Neural cell (in vitro differentiated cells): ENCODE data around the gene SPCS3. TPM values are rescaled to one million over a fixed set of nuclear protein-coding genes. Genes with fewer than 3 reads are reported as not detected.

ENCODE experiments used
- H2AFZ ChIP-seq: fragments of 200-600, 300-800 bp; sonication (generic), shearing (Covaris generic); 2 replicates; pipeline ENCODE4 v1.6.0; 2014; ENCODE audit warnings: low read depth, mild to moderate bottlenecking, antibody characterized with exemption, low read length, moderate library complexity
- H3F3A ChIP-seq: fragments of 200-600 bp; shearing (Covaris generic); 2 replicates; pipeline ENCODE4 v1.6.1; 2016; ENCODE audit warnings: mild to moderate bottlenecking, moderate library complexity, mixed read lengths, antibody characterized with exemption, low read length; ENCODE audit not compliant: insufficient read depth, poor library complexity, severe bottlenecking
- H3K27ac ChIP-seq: fragments of 200-600, 300-800 bp; sonication (generic), shearing (Covaris generic); 2 replicates; pipeline ENCODE4 v1.5.1; 2014; ENCODE audit warnings: mild to moderate bottlenecking, low read length, moderate library complexity
- H3K27me3 ChIP-seq: fragments of 300-800, 200-600 bp; sonication (generic), shearing (Covaris generic); 2 replicates; pipeline ENCODE4 v1.6.0; 2014; ENCODE audit warnings: mild to moderate bottlenecking, low read depth, low read length, moderate library complexity; ENCODE audit not compliant: insufficient read depth
- H3K36me3 ChIP-seq: fragments of 300-800, 200-600 bp; sonication (generic), shearing (Covaris generic); 2 replicates; pipeline ENCODE4 v1.5.1; 2014; ENCODE audit warnings: mild to moderate bottlenecking, antibody characterized with exemption, low read length, moderate library complexity; ENCODE audit not compliant: insufficient read depth
- H3K4me2 ChIP-seq: fragments of 300-800, 200-600 bp; sonication (generic), shearing (Covaris generic); 2 replicates; pipeline ENCODE4 v1.6.0; 2014; ENCODE audit warnings: mild to moderate bottlenecking, low read length
- H3K4me3 ChIP-seq: fragments of 300-800, 200-600 bp; sonication (generic), shearing (Covaris generic); 2 replicates; pipeline ENCODE4 v1.5.1; 2014; ENCODE audit warnings: mild to moderate bottlenecking, low read length, moderate library complexity
- H3K79me2 ChIP-seq: fragments of 200-600 bp; shearing (Covaris generic); replicated peaks from 2 replicates; pipeline ENCODE4 v1.6.0; 2014; ENCODE audit warnings: mild to moderate bottlenecking, low read length, moderate library complexity; ENCODE audit not compliant: insufficient read depth
- H3K9ac ChIP-seq: fragments of 300-800, 200-600 bp; sonication (generic), shearing (Covaris generic); 2 replicates; pipeline ENCODE4 v1.6.1; 2016; ENCODE audit warnings: mild to moderate bottlenecking, low read length, mixed read lengths
- H3K9me2 ChIP-seq: fragments of 200-600 bp; shearing (Covaris generic); 2 replicates; pipeline ENCODE4 v1.6.1; 2016; ENCODE audit warnings: mild to moderate bottlenecking, low read length, mixed read lengths; ENCODE audit not compliant: insufficient read depth
- H3K9me3 ChIP-seq: fragments of 200-600, 300-800 bp; sonication (generic), shearing (Covaris generic); 2 replicates; pipeline ENCODE4 v1.6.1; 2016; ENCODE audit warnings: mild to moderate bottlenecking, mixed run types, low read length, moderate library complexity, mixed read lengths
- H4K20me1 ChIP-seq: fragments of 200-600 bp; shearing (Covaris generic); 2 replicates; pipeline ENCODE4 v1.6.1; 2016; ENCODE audit warnings: mild to moderate bottlenecking, mixed run types; ENCODE audit not compliant: insufficient read depth
- CTCF ChIP-seq: fragments of 450-650 bp; IDR thresholded peaks from 2 replicates; pipeline ENCODE4 v1.5.1; 2014; ENCODE audit warnings: antibody characterized with exemption, mild to moderate bottlenecking, moderate library complexity; ENCODE audit not compliant: poor library complexity, severe bottlenecking
- EZH2 ChIP-seq: fragments of 200-600, 300-800 bp; shearing (Covaris generic), sonication (generic); IDR thresholded peaks from 2 replicates; pipeline ENCODE4 v1.6.1; 2014; ENCODE audit warnings: antibody characterized with exemption, low read length, borderline replicate concordance, mild to moderate bottlenecking; ENCODE audit not compliant: insufficient read depth, poor library complexity, severe bottlenecking
- MXI1 ChIP-seq: fragments of 450-650 bp; conservative IDR thresholded peaks from 2 replicates; pipeline ENCODE4 v1.6.1; 2014; ENCODE audit warnings: antibody characterized with exemption, mild to moderate bottlenecking; ENCODE audit not compliant: poor library complexity, severe bottlenecking
- POLR2AphosphoS5 ChIP-seq: IDR thresholded peaks from 2 replicates; pipeline ENCODE4 v1.6.1; 2012
- RAD21 ChIP-seq: fragments of 450-650 bp; conservative IDR thresholded peaks from 2 replicates; pipeline ENCODE4 v1.6.1; 2014; ENCODE audit warnings: antibody characterized with exemption, mild to moderate bottlenecking, moderate library complexity
- REST ChIP-seq: IDR thresholded peaks from 2 replicates; pipeline ENCODE4 v1.6.1; 2012; ENCODE audit warnings: borderline replicate concordance
- SMC3 ChIP-seq: fragments of 450-650 bp; conservative IDR thresholded peaks from 2 replicates; pipeline ENCODE4 v1.6.1; 2014; ENCODE audit warnings: antibody characterized with exemption, mild to moderate bottlenecking, moderate library complexity; ENCODE audit not compliant: poor library complexity
- polyA plus RNA-seq: library from polyadenylated mRNA; depleted of rRNA; stranded (reverse); fragments of >200 nt; gene quantifications from 2 replicates; pipeline ENCODE4 v1.2.3, GENCODE V29; 2014

SPCS3 gene
- polyA plus RNA-seq, 1 donor from 2014 or later = 104 TPM

DNA sequence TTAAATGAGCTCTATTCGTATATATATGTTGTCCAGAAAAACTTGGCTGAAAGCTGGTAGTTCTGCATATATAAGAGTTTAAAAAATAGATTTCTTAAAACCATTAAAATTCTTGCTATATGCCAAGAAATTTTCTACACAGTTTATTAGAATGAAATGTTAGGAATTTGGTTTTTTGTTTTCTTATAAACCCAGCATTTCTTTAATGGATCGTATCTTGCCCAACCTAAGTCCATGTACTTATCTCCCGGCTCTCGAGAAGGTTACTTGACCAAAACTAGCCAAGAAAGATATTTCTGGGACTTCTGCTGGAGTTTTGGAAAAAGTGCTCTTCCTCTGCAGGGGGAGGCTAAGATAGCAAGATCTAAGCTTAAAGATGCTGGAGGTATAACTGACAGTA, 46.0 kb upstream of the SPCS3 start:
- H3K9me3 ChIP-seq = no peaks in the 10 kb centered on the region
- TF ChIP-seq RAD21 (no peak), CTCF (no peak), REST (no peak), MXI1 (no peak), POLR2AphosphoS5 (no peak), EZH2 (no peak)

DNA sequence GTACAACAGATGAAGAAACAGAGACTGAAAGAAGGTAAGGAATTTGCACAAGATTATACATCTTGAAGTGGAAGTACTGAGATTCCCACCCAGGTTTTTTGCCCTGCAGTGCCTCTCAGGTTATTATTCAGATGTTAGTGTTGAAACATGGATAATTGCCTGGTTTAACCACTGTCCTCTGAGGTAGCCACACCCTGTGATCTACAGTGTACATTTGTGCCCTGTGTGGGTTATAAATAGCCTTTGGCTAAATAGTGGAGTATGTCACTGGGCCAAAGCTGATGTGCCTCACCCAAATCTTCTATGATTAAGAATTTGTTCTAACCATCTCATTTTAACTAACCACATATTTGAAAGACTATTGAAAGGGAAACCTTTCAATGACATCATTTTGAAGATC, 45.3 kb upstream of the SPCS3 start:
- TF ChIP-seq SMC3 (no peak), RAD21 (no peak), CTCF (no peak)
- Histone ChIP-seq H3K9me2 (no peaks in the 10 kb centered on the region), H3K4me3 (no peak overlapping the region), H3F3A (no peaks in the 10 kb centered on the region), H3K9ac (no peak overlapping the region), H4K20me1 (no peaks in the 10 kb centered on the region), H3K27ac (no peak overlapping the region), H3K27me3 (no peaks in the 10 kb centered on the region), H3K4me2 (no peak overlapping the region), H3K9me3 (no peaks in the 10 kb centered on the region), H3K36me3 (no peaks in the 10 kb centered on the region), H2AFZ (no peak overlapping the region), H3K79me2 (no peaks in the 10 kb centered on the region)

More for the DNA sequence above, 46.0 kb upstream of the SPCS3 start:
- Histone ChIP-seq H3K36me3 (no peaks in the 10 kb centered on the region), H3K4me2 (no peak overlapping the region), H2AFZ (no peak overlapping the region), H3K79me2 (no peaks in the 10 kb centered on the region), H3K4me3 (no peak overlapping the region), H3K27ac (no peak overlapping the region), H3K27me3 (no peaks in the 10 kb centered on the region), H4K20me1 (no peaks in the 10 kb centered on the region), H3K9ac (no peak overlapping the region), H3F3A (no peaks in the 10 kb centered on the region), H3K9me2 (no peaks in the 10 kb centered on the region)
